ENCODE results near the gene C17orf114.

C17orf114 gene

GRCh38 chr17:4768298-4768697 lies 33.8 kb downstream of the C17orf114 start:
- no peak for TF ChIP-seq CTCF (IDR thresholded peaks at IDR 0.05; ENCODE audit: low read depth, low read length, missing control alignments)
- no peak overlapping the region for H3K4me3 ChIP-seq (ENCODE audit: low read depth, low read length)
- no peak for DNase-seq (ENCODE audit: low read depth)
- in situ Hi-C loops (cut with HindIII; ENCODE audit: low sequenced_read_pairs), result no loop called here

- no peak for TF ChIP-seq CTCF (IDR thresholded peaks at IDR 0.05; ENCODE audit: low read depth, low read length, missing control alignments)
- no peak for DNase-seq (ENCODE audit: low read depth)
- no peak overlapping the region for H3K4me3 ChIP-seq (ENCODE audit: low read depth, low read length)
- in situ Hi-C loops (cut with HindIII; ENCODE audit: low sequenced_read_pairs), result no loop called here
These were observed 35.4 kb downstream of the C17orf114 start for GRCh38 chr17:4766723-4767122.

GRCh38 chr17:4766201-4766600 lies 35.9 kb downstream of the C17orf114 start:
- no peak for DNase-seq (ENCODE audit: low read depth)
- in situ Hi-C loops (cut with HindIII; ENCODE audit: low sequenced_read_pairs), result no loop called here
- H3K4me3 ChIP-seq (ENCODE audit: low read depth, low read length), result no peak overlapping the region
- no peak for TF ChIP-seq CTCF (IDR thresholded peaks at IDR 0.05; ENCODE audit: low read depth, low read length, missing control alignments)

- TF ChIP-seq CTCF (IDR thresholded peaks at IDR 0.05; ENCODE audit: low read depth, low read length, missing control alignments), result no peak
- no peak overlapping the region for H3K4me3 ChIP-seq (ENCODE audit: low read depth, low read length)
- no peak for DNase-seq (ENCODE audit: low read depth)
- in situ Hi-C loops (cut with HindIII; ENCODE audit: low sequenced_read_pairs), result no loop called here
These were observed 37.5 kb downstream of the C17orf114 start for GRCh38 chr17:4764595-4764994.

DNA sequence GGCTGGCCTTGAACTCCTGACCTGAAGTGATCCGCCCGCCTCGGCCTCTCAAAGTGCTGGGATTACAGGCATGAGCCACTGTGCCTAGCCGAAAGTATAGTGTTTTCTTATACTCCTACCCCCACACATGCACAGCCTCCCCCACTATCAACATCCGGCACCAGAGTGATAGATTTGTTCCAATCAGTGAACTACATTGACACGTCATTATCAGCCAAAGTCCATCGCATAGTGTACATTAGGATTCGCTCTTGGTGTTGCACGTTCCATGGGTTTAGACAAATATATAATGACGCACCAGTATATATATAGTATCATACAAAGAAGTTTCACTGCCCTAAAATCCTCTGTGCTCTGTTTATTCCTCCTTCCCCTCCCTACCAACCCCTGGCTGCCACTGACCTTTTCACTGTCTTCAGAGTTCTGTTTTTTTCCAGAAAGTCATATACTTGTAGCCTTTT lies 42.3 kb downstream of the C17orf114 start:
- no peak for TF ChIP-seq CTCF (IDR thresholded peaks at IDR 0.05; ENCODE audit: low read depth, low read length, missing control alignments)

GRCh38 chr17:4753392-4753791 lies 48.7 kb downstream of the C17orf114 start:
- in situ Hi-C loops (cut with HindIII; ENCODE audit: low sequenced_read_pairs), result no loop called here
- no peak overlapping the region for H3K4me3 ChIP-seq (ENCODE audit: low read depth, low read length)
- TF ChIP-seq CTCF (IDR thresholded peaks at IDR 0.05; ENCODE audit: low read depth, low read length, missing control alignments), result no peak
- DNase-seq (ENCODE audit: low read depth), result no peak

More for the DNA sequence above, 42.3 kb downstream of the C17orf114 start:
- in situ Hi-C loops (cut with HindIII; ENCODE audit: low sequenced_read_pairs), result no loop called here
- DNase-seq (ENCODE audit: low read depth), result no peak
- H3K4me3 ChIP-seq (ENCODE audit: low read depth, low read length), result no peak overlapping the region

DNA sequence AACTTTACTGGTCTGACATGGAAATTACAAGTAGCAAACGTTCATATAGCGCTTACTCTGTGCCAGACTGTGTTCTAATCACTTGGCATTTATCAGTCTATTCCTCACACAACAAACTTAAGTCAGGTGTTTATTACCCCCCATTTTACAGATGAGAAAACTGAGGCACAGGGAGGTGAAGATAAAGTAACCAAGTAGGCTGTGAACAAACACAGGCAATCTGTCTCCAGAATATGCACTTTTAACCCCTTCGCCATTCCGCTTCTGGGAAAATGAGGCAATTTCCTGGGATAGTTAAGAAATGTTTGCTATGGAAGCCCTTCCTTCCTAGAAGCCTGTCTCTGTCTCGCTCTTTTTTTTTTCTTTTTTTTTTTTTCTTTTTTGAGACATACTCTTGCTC lies 50.2 kb downstream of the C17orf114 start:
- in situ Hi-C loops (cut with HindIII; ENCODE audit: low sequenced_read_pairs), result no loop called here
- H3K4me3 ChIP-seq (ENCODE audit: low read depth, low read length), result no peak overlapping the region
- no peak for TF ChIP-seq CTCF (IDR thresholded peaks at IDR 0.05; ENCODE audit: low read depth, low read length, missing control alignments)
- DNase-seq (ENCODE audit: low read depth), result no peak
